Measurements from ENCODE around the gene LAMTOR5.
"Not testable (repeated sequence)": the region's sequence is repeated elsewhere in the genome, so short reads cannot be mapped to it uniquely, and the experiment has no call there.

Gene LAMTOR5

DNA sequence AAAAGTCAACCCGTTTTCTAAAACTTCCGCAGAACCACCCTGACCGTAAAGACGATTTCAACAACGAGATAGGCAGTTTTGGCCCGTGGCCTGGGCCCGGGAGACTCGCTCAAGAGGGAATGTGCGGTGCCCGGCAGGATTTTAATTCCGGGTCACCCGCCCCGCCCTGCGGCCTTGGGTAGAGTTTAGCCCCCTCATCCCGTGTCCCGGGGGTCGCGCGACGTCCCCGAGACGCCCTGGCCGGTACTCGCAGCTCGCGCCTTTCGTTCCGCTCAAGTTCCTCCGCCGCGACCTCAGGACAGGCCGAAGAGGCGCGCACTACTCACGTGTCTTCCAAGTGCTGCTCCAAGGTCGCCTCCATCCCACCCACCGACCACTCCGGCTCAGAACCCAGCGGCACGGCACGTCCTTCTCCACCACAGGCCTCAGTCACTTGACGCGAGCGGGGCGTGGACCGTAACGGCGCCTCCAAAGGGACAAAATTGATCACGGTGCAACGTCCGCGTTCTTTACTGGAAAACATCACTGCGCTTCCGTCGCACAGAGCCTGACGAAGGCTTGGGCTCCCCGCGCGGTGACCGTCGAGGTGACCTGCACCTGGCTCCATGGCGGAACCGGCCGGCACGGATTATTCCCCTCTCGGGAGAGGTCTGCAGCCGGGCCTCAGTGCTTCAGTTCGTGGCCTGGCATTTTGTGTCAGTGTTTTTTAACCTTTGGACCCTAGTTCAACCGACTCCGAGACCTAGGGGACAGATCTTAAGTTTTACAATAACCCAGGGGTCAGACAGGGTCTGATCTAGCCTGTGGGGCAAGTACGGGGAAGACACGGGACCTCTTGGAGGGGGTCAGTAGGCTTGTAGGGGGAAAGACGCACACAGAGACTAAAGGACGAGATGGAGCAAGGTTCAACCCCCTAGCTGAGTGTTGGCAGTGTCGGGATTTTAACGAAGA, at the start of gene LAMTOR5:
TSS of gene LAMTOR5 (minus strand) at position 435 of the 951 bp plus-strand sequence. CDS start at position 361, 74 bp downstream.
- DNase-seq: peak; percentile 92

DNA sequence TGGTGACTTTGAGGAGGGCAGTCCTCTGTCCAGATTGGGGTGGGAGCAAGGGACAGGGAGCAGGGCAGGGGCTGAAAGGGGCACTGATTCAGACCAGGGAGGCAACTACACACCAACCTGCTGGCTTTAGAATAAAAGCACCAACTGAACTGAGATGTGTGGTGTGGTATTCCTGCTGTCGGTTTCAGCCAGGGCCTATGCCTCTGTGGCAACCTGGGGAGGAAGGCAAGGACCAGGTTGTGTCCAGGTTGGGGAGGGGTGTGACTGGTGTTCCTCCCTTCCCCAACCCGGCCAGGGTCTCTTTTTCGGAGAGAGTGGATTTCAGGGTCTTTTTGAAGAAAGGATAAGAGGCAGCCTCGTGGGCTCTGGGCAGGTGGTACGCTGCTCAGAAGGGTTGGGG, 49.7 kb upstream of the LAMTOR5 start:
- DNase-seq: no peak

DNA sequence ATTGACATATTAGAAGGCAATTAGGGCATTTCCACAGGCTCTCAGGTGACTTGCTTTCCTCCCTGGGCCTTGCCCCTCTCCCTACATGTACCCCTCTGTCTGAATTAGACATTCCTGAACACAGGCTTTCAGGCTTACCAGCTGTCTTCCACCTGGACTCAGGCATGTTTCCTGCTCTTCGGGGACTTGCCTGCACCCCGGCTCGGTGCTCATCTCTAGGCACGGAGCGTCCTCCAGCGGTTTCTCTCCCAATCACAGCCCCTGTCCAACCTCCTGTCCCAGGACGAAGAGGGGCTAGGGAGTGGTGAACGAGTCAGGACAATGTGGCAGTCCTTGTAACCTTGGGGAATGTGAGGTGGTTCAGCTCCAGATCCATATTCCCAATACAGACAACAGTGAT, 47.7 kb upstream of the LAMTOR5 start:
- no peak for DNase-seq

DNA sequence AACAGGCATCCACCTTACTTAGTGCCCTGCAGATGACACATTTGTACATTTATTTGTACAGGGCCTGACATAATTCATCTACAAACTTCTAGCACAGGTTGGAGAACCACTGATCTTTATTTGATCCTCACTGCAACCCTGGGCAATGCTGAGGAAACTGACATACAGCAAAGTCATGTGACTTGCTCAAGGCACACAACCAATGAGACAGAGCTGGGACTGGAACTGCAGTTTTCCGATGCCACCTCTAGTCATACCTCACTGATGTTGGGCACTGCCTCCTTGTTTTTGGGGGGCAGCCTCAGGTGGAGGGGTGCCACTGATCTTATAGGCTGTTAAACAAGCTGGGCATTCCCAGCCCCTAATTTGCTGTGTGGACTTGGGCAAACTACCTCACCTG, 46.8 kb upstream of the LAMTOR5 start:
- no peak for DNase-seq

DNA sequence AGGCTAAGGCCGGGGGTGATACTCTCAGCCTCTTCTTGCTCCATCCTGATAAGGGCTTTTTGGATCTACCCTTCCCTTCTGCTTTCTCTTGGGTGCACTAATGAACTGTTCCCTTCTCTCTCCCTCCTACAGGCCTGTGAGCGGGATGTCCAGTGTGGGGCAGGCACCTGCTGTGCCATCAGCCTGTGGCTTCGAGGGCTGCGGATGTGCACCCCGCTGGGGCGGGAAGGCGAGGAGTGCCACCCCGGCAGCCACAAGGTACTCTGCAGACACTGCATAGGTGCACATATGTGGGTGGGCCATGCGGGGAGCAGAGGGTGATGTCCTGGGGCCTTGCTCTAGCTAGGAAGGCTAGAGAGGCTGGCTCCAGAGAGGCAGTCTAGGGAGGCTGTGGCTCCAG, 46.3 kb upstream of the LAMTOR5 start:
- no peak for DNase-seq

DNA sequence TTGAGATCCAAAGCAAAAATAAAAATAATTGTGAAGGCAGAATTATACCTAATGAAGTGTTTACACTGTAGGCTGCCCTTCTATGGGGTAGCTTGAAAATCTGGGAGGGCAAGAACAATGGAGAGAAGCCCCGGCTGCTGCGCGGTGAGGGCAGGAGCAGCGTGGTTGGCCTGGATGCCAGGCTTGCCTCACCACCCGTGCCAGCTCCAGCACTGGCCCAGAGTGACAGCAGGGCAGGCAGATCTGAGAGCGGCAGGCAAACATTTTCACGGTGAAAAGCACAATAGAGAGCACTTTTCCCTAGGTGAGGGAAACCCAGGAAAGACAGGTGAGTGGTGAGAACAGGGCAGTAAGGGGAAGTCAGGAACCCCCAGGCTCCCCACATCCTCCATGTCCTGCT, 44.8 kb upstream of the LAMTOR5 start:
- DNase-seq: no peak

DNA sequence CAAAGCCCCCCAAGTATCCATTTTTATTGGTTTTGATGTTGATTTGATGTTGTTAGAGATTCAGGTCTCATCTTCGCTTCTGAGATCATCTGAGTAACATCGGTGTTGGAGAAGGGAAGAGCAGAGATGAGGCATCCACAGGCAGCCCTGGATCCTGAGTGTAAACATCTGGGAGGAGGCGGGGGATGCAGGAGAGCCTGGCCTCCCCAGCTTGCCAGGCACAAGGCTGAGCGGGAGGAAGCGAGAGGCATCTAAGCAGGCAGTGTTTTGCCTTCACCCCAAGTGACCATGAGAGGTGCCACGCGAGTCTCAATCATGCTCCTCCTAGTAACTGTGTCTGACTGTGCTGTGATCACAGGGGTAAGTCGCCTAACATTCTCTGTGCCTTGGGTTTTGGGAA, 43.4 kb upstream of the LAMTOR5 start, which contains the start of gene PROK1:
TSS of gene PROK1 (plus strand) at position 221 of the 400 bp plus-strand sequence. CDS start at position 289, 68 bp downstream.
- DNase-seq: no peak

DNA sequence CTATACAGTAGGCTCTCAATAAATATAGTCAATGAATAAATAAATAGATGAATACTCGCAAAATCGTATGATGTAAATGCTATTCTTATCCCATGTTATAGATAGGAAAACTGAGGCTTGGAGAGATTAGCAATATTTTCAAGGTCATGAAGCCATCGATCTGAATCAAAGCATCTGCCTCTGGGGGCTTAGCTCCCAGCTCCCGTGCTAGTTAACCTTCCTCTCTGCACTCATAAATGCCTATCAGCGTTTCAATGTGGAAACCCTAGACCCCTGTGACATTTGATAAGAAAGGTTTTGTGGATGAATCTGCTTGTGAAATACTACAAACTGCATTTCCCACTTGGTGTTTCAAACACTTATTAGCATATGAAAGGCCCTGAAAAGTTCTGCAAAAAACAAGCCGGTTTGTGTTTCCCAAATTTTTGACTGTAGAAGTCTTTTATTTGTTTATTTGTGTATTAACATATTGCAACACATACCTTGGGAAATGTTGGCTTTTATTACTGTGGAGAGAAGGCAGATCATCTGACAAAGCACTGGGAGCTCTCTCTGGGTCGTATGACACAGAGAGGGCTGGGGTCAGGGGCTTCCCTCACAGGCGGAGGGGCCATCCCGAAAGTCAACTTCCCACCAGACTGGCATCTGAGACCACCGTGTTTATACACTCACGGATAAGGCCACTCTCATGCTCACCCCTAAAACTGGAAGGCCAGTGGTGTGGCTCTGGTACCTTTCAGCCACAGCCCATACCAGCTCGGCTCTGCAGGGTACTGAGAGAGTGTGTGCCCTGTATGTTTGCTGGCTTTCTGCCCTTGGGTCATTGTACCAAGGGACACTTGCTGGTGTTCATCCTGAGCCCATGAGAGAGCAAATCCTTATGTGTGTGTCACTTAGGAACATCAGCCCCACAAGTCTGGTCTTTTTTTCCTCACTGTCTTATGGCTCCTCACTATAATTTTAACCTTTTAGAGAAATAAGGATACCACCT, 42.5 kb upstream of the LAMTOR5 start:
- no peak for DNase-seq

DNA sequence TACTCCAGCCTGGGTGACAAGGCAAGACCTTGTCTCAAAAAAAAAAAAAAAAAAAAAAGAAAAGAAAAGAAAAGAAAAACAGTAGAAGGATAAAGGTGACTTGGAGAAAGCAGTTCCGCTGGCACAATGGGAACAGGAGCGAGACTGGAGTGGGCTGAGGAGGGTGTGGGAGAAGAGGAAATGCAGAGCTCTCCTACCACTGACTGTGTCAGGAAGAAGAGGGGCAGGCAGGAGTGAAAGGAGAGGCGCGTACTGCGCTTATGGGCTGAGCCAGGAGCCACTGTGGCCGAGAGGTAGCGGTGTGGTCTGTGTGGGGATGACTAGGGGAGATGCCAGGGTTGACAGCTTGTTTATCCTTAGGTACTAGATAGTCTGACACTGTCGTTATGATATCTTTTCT, 37.1 kb upstream of the LAMTOR5 start:
- DNase-seq: no peak

DNA sequence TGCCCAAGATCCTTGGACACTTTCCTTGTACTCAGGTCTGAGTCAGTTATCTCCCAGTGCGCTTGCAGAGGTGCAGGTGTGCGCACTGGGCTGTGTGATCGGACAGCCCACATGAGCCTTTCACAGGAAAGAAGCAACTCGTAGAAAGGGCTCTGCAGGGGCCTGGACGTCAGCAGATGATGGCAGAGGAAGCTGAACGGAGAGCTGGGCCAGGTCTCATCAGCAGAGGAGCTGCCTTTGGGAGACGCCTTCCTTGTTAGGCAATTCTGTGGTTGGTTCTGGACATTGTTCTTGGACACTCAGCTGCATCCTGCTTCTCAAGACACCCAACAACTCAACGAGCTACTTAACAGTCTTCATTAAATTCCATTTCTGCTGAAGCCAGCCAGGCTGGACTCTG, 36.0 kb upstream of the LAMTOR5 start:
- no peak for DNase-seq

DNA sequence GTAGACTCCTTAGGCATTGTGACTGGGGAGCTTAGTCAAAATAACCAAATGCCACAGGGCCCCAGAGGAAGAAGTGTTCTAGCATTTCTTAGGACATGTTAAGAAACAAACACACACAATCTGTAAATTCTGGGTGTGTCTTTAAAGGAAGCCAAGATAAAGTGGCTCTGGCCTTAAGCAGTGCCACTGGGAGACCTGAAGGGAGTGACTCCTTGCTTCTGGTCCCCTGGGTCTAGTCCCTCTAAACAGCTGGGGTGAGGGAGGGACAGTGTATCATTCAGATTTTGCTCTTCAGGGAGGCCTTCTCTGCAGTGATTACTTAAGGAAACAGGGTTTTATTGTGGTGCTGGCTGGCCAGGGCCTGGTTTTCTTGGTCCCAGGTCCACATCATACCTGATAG, 34.4 kb upstream of the LAMTOR5 start:
- DNase-seq: no peak

DNA sequence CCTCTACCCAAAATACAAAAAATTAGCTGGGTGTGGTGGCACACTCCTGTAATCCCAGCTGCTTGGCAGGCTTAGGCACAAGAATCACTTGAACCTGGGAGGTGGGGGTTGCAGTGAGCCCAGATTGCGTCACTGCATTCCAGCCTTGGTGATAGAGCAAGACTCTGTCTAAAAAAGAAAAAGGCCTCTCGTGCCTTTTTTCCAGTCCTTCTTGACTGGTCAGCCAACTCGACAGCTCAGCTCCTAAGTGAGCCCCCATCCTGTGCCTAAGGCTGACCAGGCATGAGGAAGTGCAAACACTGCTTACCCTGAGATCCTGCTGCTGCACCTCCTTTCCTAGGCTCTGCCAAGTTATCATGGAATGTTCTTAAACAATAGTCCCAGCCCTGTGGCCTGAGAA, 33.4 kb upstream of the LAMTOR5 start:
- peak; percentile 32 for DNase-seq

DNA sequence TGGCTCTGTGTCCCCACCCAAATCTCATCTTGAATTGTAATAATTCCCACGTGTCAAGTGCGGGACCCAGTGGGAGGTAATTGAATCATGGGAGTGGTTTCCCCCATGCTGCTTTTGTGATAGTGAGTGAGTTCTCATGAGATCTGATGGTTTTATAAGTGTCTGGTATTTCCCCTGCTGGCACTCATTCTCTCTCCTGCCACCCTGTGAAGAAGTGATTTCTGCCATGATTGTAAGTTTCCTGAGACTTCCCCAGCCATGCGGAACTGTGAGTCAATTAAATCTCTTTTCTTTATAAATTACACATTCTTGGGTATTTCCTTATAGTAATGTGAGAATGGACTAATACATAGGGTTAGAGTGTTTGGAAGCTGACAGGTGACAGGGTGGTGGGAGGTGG, 32.4 kb upstream of the LAMTOR5 start:
- not testable (repeated sequence) for DNase-seq

DNA sequence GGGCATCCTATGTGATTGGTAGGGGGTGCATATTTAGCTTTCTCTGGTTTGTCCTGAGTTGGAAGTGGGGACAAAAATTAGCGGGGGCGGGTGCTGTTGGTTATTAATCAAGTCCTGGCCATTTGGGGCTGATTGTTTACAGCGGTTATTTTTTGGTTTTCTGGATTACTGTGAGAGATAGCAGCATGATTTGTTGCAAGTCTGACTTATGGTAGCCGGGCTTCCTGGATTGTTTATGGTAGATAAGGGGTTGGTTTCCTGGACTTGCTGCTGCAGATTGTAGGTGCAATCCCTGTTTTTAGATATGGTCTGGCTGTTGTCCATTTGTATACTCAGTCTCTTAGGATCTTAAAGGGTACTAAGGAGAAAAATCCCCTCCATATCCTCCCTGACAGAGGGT, 31.4 kb upstream of the LAMTOR5 start:
- DNase-seq: no peak

DNA sequence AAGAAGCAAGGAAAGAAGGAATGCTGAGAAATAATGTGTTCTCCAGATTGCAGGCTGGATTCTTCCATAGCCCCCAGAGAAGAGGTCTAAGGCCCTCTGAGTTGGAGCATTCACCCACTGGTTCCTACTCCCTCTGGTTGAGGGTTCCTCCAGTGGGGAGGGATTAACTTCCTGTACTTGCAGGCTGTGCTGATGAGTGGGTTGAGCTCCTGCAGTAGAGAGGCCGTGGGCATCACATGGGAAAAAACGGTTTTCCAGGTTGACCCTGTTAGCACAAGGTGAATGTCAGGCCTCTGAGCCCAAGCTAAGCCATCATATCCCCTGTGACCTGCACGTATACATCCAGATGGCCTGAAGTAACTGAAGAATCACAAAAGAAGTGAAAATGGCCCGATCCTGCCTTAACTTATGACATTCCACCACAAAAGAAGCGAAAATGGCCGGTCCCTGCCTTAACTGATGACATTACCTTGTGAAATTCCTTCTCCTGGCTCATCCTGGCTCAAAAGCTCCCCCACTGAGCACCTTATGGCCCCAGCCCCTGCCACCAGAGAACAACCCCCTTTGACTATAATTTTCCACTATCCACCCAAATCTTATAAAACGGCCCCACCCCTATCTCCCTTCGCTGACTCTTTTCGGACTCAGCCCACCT, 30.3 kb upstream of the LAMTOR5 start:
- DNase-seq: not testable (repeated sequence)

DNA sequence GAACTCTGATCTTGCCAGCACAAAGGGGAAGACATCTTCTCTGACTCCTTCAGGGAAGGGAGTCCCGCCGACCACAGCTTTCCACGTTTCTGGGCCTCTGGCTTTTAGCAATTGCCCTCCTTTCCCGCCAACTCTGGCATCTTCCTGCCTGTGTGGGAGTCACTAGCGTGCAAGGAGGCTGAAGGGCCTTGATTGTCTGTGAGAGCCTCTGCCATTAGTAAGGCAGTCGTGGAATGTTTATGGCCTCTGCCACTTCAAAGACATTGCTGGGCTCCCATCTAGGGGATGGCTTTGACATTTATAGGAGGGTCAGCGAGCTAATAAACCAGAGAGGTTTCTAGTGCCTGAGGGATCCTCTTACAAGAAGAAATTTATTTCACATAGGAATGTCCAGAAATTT, 29.1 kb upstream of the LAMTOR5 start:
- DNase-seq: peak; percentile 7

DNA sequence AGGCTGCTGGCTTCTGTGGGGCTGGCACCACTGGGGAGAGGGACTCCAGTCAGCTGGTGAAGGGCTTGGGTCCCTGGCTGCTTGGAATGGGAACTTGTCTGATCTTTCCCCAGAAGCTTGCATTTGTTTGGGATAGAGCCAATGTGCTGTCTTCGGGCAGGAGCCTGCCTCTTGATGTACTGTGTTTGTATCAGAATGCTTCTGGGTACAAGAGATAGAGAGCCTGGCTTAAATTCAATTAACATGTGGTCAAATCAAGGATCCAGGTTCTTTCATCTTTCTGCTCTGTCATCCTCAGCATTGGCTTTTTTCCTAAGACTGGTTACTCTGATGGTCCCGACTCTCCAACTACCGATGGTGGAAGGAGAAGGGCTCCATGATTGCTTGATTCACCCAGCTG, 27.5 kb upstream of the LAMTOR5 start:
- DNase-seq: no peak

DNA sequence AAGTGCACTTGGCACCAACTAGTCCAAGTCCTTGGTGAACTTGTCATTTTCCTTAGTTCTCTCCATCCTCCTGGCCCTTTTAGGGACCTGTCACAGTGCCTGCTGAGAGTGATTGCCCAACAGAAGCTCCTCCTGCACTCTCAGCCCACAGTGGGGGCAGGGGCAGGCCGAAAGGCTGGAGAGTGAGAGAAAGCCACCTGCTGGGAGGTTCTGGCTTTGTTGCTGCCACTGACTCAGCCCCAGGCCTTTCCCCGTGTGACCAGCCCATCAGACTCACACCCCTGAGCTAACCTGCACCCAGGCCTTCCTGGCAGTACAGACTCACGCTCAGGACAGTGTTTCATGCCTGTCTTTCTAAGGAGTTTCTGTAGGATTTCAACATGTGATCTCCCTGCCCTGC, 26.3 kb upstream of the LAMTOR5 start:
- DNase-seq: no peak

DNA sequence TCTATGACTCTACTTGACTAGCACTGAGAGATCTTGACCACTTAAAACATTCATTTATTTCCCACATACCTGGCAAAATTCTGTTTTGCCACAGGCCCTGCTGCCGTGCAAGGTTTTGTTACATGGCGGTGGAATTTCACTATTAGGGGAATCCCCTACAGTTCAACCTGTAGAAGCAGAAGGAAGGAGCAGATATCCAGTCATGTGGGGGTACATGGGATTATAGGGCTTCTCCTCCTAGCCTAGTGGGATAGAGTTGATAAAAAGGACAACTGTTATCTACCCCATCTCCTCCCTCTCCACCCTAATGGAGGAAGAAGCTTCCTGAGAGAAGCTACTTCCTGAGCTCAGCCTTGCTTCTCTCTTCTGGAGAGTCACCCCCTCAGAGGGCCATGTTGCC, 25.7 kb upstream of the LAMTOR5 start:
- DNase-seq: no peak

DNA sequence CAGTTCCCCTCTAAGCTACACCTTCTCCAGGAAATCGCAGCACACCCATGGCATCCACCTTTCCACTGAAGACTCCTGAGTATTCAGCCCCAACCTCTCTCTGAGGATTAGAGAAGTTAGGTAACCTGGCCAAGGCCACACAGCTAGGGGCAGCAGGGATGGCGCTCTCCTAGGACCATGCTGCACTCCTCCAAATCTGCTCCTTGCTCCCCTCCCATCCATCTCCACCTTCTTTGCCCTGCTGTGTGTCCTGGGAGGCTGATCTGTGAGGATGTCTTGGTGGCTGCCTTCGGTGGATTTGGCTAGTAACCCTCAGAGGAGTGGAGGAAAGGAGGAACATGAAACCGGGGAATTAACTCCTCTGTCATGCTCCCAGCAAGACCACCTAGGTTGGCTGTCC, 23.4 kb upstream of the LAMTOR5 start:
- DNase-seq: no peak

DNA sequence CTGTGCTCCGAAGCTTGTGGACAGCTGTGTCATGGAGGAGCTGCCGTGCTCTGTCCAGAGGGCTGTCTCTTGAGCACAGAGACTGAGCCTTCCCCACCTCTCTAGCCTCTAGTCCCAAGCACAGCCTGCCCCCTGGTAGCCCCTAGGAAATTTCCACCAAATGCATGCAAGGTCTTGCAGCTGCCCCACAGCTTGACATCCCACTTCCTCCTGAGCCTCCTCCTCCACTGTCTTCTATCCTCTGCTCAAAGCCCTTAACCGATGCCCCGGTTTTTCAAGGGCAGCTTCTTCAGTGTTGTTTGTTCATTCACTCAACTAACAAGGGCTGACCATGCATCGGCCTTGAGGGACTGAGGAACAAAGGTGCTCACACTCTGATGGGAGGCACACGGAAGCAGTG, 22.9 kb upstream of the LAMTOR5 start:
- DNase-seq: no peak

DNA sequence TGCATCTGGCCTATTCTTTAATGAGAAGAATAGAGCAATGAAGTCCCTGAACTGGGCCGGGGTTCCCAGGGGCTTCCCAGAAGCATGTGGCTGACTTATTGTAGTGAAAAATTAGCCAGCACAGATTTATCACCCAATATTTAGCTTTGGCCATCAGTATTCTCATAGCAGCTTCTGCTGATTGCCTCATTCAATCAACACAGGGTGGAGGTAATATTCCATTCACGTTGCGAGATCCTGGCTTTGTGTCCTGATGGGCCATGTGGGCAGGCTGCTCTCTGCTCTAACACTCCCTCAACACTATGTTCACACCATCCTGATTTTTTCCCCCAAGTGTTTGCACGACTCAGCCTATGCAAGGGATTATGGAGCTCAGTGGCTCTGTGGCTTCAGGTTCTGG, 21.5 kb upstream of the LAMTOR5 start:
- no peak for DNase-seq

DNA sequence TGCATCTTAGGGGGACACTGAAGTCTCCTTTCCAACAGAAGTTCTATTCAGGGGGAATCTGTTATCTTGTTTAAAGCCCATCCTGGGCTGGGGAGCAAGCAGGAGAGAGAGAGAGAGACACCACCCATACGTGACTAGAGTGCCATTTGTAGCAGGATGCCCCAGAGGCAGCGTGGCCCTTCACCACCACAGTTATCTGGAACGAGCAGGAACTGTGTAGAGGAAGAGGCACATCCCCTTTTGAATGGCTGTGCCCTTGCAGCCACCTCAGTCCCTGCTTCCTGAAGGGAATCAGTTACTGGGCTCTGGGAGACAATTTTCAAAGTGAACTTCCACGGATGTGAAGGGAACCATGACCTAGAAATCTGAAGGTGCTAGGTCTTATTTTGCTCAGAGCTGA, 19.4 kb upstream of the LAMTOR5 start:
- DNase-seq: no peak

All from fibroblast of skin of right quadriceps (primary cell).